Measurements from ENCODE around the gene OR52E4.

OR52E4 gene

DNA sequence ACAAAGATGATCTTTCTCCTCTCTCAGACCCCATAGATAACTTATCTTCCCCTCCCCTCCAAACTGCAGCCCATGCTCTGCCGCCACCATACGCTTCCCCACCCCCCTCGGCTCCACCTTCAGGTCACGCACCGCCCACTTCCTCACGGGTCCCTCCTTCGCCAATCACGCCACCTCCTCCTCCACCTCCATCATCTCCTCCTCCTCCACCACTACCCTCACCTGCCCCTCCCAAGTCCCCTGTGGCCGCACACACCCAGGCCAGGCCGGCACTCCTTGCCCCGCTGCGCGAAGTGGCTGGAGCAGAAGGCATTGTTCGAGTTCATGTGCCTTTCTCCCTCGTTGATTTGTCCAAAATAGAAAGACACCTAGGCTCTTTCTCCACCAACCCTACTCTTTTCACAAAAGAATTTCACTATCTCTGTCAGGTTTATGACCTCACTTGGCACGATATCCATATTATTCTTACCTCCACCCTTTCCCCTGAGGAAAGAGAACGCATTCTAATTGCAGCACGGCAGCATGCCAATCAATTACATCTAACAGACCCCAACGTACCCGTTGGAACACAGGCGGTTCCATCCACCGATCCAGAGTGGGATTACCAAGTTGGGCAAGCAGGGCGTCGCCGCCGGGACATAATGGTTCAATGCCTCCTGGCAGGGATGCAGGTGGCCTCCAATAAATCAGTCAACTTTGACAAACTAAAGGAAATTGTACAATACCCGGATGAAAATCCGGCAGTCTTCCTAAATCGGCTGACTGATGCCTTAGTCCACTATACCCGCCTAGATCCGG, 49.3 kb downstream of the OR52E4 start:
- Mint-ChIP-seq H3K4me3 (no peak overlapping the region), H3K9me3 (peaks cover 55% of the 10 kb centered on the region), H3K36me3 (ENCODE audit: low read depth) (no peaks in the 10 kb centered on the region), H3K27me3 (ENCODE audit: low read depth, poor library complexity) (peaks cover 10% of the 10 kb centered on the region), H3K27ac (no peak overlapping the region), H3K4me1 (no peaks in the 10 kb centered on the region)
- no peak for DNase-seq
- TF ChIP-seq, protein P1, sequence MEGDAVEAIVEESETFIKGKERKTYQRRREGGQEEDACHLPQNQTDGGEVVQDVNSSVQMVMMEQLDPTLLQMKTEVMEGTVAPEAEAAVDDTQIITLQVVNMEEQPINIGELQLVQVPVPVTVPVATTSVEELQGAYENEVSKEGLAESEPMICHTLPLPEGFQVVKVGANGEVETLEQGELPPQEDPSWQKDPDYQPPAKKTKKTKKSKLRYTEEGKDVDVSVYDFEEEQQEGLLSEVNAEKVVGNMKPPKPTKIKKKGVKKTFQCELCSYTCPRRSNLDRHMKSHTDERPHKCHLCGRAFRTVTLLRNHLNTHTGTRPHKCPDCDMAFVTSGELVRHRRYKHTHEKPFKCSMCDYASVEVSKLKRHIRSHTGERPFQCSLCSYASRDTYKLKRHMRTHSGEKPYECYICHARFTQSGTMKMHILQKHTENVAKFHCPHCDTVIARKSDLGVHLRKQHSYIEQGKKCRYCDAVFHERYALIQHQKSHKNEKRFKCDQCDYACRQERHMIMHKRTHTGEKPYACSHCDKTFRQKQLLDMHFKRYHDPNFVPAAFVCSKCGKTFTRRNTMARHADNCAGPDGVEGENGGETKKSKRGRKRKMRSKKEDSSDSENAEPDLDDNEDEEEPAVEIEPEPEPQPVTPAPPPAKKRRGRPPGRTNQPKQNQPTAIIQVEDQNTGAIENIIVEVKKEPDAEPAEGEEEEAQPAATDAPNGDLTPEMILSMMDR (IDR thresholded peaks at IDR 0.05): no peak

DNA sequence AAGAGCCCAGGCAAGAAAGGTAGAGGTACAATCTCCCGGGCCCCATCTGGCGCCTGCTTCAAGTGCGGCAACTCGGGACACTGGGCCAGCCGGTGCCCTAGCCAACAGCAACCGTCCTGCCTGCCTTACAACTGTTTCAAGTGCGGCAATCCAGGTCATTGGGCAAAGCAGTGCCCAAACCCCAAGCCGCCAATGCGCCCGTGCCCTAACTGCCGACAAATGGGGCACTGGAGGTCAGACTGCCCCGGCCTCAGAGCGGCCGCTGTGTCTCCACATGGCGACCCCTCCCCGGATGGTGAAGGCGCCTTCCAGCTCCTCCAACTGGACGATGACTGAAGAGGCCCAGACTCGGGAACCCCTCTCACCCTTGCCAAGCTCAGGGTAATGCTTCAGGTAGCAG, 50.2 kb downstream of the OR52E4 start:
- peaks cover 60% of the 10 kb centered on the region for H3K9me3 Mint-ChIP-seq
- H3K4me3 Mint-ChIP-seq: no peak overlapping the region

DNA sequence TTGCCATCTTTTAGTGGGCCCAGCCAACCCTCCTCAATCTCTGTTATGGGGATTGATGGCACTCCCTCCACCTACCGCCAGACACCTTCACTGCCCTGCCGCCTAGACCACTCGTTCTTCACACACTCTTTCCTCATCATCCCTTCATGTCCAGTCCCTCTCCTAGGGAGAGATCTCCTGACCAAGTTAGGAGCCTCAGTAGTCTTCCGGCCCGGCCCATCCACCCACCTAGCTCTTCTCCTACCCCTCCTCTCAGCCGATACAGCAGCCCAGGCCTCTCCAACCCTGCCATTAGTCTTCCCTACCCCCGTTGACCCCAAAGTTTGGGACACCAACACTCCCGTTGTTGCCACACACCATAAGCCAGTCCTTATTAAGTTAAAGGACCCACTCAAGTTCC, 50.6 kb downstream of the OR52E4 start:
- H3K9me3 Mint-ChIP-seq: peaks cover 65% of the 10 kb centered on the region

More for the DNA sequence above, 50.2 kb downstream of the OR52E4 start:
- DNase-seq: no peak
- no peaks in the 10 kb centered on the region for H3K4me1 Mint-ChIP-seq
- no peaks in the 10 kb centered on the region for H3K36me3 Mint-ChIP-seq (ENCODE audit: low read depth)
- TF ChIP-seq, protein P1 (IDR thresholded peaks at IDR 0.05): no peak
- H3K27ac Mint-ChIP-seq: no peak overlapping the region
- H3K27me3 Mint-ChIP-seq (ENCODE audit: low read depth, poor library complexity): peaks cover 10% of the 10 kb centered on the region

DNA sequence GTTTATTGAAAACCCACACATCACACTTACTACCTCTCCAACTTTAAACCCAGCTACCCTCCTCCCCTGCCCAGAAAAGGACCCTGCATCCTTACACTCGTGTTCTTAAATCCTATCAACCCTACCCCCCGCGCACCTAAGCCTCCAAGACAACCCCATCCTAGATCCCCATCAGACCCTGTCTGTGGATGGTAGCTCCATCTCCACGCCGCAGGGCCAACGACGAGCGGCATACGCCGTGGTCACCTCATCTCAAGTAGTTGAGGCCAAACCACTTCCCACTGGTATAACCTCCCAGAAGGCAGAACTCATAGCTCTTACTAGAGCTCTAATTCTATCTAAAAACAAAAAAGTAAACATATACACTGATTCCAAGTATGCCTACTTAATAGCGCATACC, 52.2 kb downstream of the OR52E4 start:
- Mint-ChIP-seq H3K36me3 (ENCODE audit: low read depth) (no peaks in the 10 kb centered on the region), H3K27me3 (ENCODE audit: low read depth, poor library complexity) (peaks cover 10% of the 10 kb centered on the region), H3K4me3 (no peak overlapping the region), H3K27ac (no peak overlapping the region), H3K9me3 (peaks cover 80% of the 10 kb centered on the region), H3K4me1 (no peaks in the 10 kb centered on the region)
- no peak for DNase-seq
- TF ChIP-seq, protein P1 (IDR thresholded peaks at IDR 0.05): no peak

More for the DNA sequence above, 50.6 kb downstream of the OR52E4 start:
- Mint-ChIP-seq H3K4me1 (no peaks in the 10 kb centered on the region), H3K36me3 (ENCODE audit: low read depth) (no peaks in the 10 kb centered on the region), H3K4me3 (no peak overlapping the region), H3K27me3 (ENCODE audit: low read depth, poor library complexity) (peaks cover 10% of the 10 kb centered on the region), H3K27ac (no peak overlapping the region)
- no peak for DNase-seq
- TF ChIP-seq, protein P1 (IDR thresholded peaks at IDR 0.05): no peak

DNA sequence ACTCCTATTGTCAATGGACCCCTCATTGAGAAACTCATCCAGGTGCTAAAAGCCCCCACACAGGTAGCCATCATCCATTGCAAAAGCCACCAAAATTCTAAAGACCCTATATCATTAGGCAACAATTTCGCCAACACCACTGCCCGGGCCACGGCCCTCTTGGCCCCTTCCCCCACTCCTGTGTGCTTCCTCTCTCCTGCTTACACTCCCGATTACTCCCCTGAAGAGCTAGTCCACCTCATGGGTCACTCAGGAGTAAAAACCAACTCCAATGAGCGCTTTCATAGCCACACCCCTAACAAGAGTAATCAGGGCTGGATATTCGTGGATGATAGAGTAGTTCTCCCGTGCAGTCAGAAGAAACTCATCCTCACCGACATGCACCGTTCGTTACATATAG, 52.7 kb downstream of the OR52E4 start:
- H3K9me3 Mint-ChIP-seq: peaks cover 84% of the 10 kb centered on the region

More for the DNA sequence above, 52.7 kb downstream of the OR52E4 start:
- H3K27ac Mint-ChIP-seq: no peak overlapping the region
- no peak for DNase-seq
- H3K4me3 Mint-ChIP-seq: no peak overlapping the region
- no peaks in the 10 kb centered on the region for H3K4me1 Mint-ChIP-seq
- TF ChIP-seq, protein P1 (IDR thresholded peaks at IDR 0.05): no peak
- H3K27me3 Mint-ChIP-seq (ENCODE audit: low read depth, poor library complexity): peaks cover 10% of the 10 kb centered on the region
- H3K36me3 Mint-ChIP-seq (ENCODE audit: low read depth): no peaks in the 10 kb centered on the region

Data from nephron progenitor cell (in vitro differentiated cells).